Stimulated activated effector memory CD8-positive, alpha-beta T cell treated with anti-CD3 and anti-CD28 coated beads, Interleukin-12 subunit alpha, Interleukin-12 subunit beta, amount 100 ng/mL, for 72 hours (primary cell): ENCODE measurements around the gene ADORA3.
A peak's percentile ranks its signal among the peaks of the same experiment; 100 is the strongest.

Experiments
- ATAC-seq: fragments of 150-1000 bp; cut with Tn5 transposase; 2 replicates; pipeline ENCODE4 v1.10.0; 2021
- DNase-seq, 2 donors: peaks; one replicate each; pipeline ENCODE4 v3.0.0; 2021 to 2022; ENCODE audit warnings: low spot score in 2 of 2
- H3K27ac Mint-ChIP-seq: one replicate; pipeline ENCODE4 v1.8.0; 2022; ENCODE audit warnings: mild to moderate bottlenecking, mixed read lengths
- H3K36me3 Mint-ChIP-seq: one replicate; pipeline ENCODE4 v1.8.0; 2022; ENCODE audit warnings: mild to moderate bottlenecking, mixed read lengths
- H3K4me1 Mint-ChIP-seq: one replicate; pipeline ENCODE4 v1.8.0; 2022; ENCODE audit warnings: mixed read lengths
- H3K4me3 Mint-ChIP-seq: one replicate; pipeline ENCODE4 v1.8.0; 2022; ENCODE audit warnings: mild to moderate bottlenecking, mixed read lengths
- H3K9me3 Mint-ChIP-seq: one replicate; pipeline ENCODE4 v1.8.0; 2022; ENCODE audit warnings: mixed read lengths

Gene ADORA3

GRCh38 chr1:111513410-111514020 is 10.1 kb upstream of the ADORA3 start:
- Mint-ChIP-seq H3K9me3 (no peaks in the 10 kb centered on the region), H3K4me1 (peaks cover 52% of the 10 kb centered on the region), H3K27ac (no peak overlapping the region), H3K36me3 (no peaks in the 10 kb centered on the region), H3K4me3 (no peak overlapping the region)
- DNase-seq = no peak
- ATAC-seq = no peak

- no peaks in the 10 kb centered on the region for H3K36me3 Mint-ChIP-seq
- H3K27ac Mint-ChIP-seq = no peak overlapping the region
- DNase-seq (no peak), ATAC-seq (no peak)
- no peak overlapping the region for H3K4me3 Mint-ChIP-seq
- no peaks in the 10 kb centered on the region for H3K9me3 Mint-ChIP-seq
- H3K4me1 Mint-ChIP-seq = peaks cover 58% of the 10 kb centered on the region
Measured at GRCh38 chr1:111512931-111513330, 9.5 kb upstream of the ADORA3 start.

GRCh38 chr1:111512132-111512889 is 8.9 kb upstream of the ADORA3 start:
- peaks cover 53% of the 10 kb centered on the region for H3K4me1 Mint-ChIP-seq
- H3K27ac Mint-ChIP-seq = no peak overlapping the region
- no peak overlapping the region for H3K4me3 Mint-ChIP-seq
- ATAC-seq = no peak
- H3K36me3 Mint-ChIP-seq = no peaks in the 10 kb centered on the region
- no peak for DNase-seq
- H3K9me3 Mint-ChIP-seq = no peaks in the 10 kb centered on the region

GRCh38 chr1:111511370-111511769 is 7.9 kb upstream of the ADORA3 start:
- Mint-ChIP-seq H3K4me1 (peaks cover 48% of the 10 kb centered on the region), H3K36me3 (no peaks in the 10 kb centered on the region)

GRCh38 chr1:111509997-111510375 is 6.6 kb upstream of the ADORA3 start:
- Mint-ChIP-seq H3K36me3 (no peaks in the 10 kb centered on the region), H3K4me1 (peaks cover 49% of the 10 kb centered on the region), H3K27ac (no peak overlapping the region), H3K4me3 (no peak overlapping the region), H3K9me3 (no peaks in the 10 kb centered on the region)
- ATAC-seq = no peak
- DNase-seq = no peak

More at GRCh38 chr1:111511370-111511769, 7.9 kb upstream of the ADORA3 start:
- no peaks in the 10 kb centered on the region for H3K9me3 Mint-ChIP-seq
- no peak overlapping the region for H3K4me3 Mint-ChIP-seq
- no peak overlapping the region for H3K27ac Mint-ChIP-seq
- ATAC-seq (no peak), DNase-seq (no peak)

- ATAC-seq (peak; percentile 85), DNase-seq (peak; percentile 50 to 87)
- Mint-ChIP-seq H3K27ac (no peak overlapping the region), H3K4me3 (peak overlapping the region; percentile 68), H3K9me3 (no peaks in the 10 kb centered on the region), H3K4me1 (peaks cover 43% of the 10 kb centered on the region), H3K36me3 (no peaks in the 10 kb centered on the region)
Measured at GRCh38 chr1:111507411-111508201, 4.2 kb upstream of the ADORA3 start.

GRCh38 chr1:111506561-111506960 is 3.1 kb upstream of the ADORA3 start:
- ATAC-seq (no peak), DNase-seq (no peak)
- Mint-ChIP-seq H3K27ac (peak overlapping the region; percentile 48), H3K4me1 (peaks cover 43% of the 10 kb centered on the region), H3K36me3 (no peaks in the 10 kb centered on the region), H3K9me3 (no peaks in the 10 kb centered on the region), H3K4me3 (peak overlapping the region; percentile 3)

GRCh38 chr1:111505641-111506119 is 2.2 kb upstream of the ADORA3 start:
- Mint-ChIP-seq H3K36me3 (no peaks in the 10 kb centered on the region), H3K27ac (peak overlapping the region; percentile 48), H3K9me3 (no peaks in the 10 kb centered on the region), H3K4me3 (peak overlapping the region; percentile 3), H3K4me1 (peaks cover 43% of the 10 kb centered on the region)
- ATAC-seq (no peak), DNase-seq (peak in 1 of 2 donors; percentile 54)

GRCh38 chr1:111504097-111504496 is 664 bp upstream of the ADORA3 start:
- Mint-ChIP-seq H3K9me3 (no peaks in the 10 kb centered on the region), H3K27ac (peak overlapping the region; percentile 29), H3K4me1 (peaks cover 36% of the 10 kb centered on the region), H3K4me3 (no peak overlapping the region), H3K36me3 (no peaks in the 10 kb centered on the region)
- ATAC-seq (no peak), DNase-seq (no peak)

GRCh38 chr1:111501645-111502044 is 1.8 kb downstream of the ADORA3 start:
- DNase-seq (no peak), ATAC-seq (no peak)
- H3K27ac Mint-ChIP-seq = no peak overlapping the region
- no peaks in the 10 kb centered on the region for H3K36me3 Mint-ChIP-seq
- H3K4me3 Mint-ChIP-seq = no peak overlapping the region
- peaks cover 33% of the 10 kb centered on the region for H3K4me1 Mint-ChIP-seq
- H3K9me3 Mint-ChIP-seq = peaks cover 1% of the 10 kb centered on the region

- no peak for ATAC-seq
- H3K27ac Mint-ChIP-seq = no peak overlapping the region
- DNase-seq = no peak
Measured at GRCh38 chr1:111499026-111499785, 4.2 kb downstream of the ADORA3 start.

GRCh38 chr1:111497592-111497991 is 5.8 kb downstream of the ADORA3 start:
- ATAC-seq (peak; percentile 45), DNase-seq (no peak)
- Mint-ChIP-seq H3K36me3 (no peaks in the 10 kb centered on the region), H3K27ac (no peak overlapping the region), H3K4me3 (no peak overlapping the region), H3K4me1 (peaks cover 21% of the 10 kb centered on the region), H3K9me3 (peaks cover 6% of the 10 kb centered on the region)

More at GRCh38 chr1:111499026-111499785, 4.2 kb downstream of the ADORA3 start:
- Mint-ChIP-seq H3K9me3 (peaks cover 6% of the 10 kb centered on the region), H3K36me3 (no peaks in the 10 kb centered on the region), H3K4me3 (no peak overlapping the region), H3K4me1 (peaks cover 31% of the 10 kb centered on the region)

GRCh38 chr1:111496398-111496797 is 7.0 kb downstream of the ADORA3 start:
- peak; percentile 79 for ATAC-seq
- H3K36me3 Mint-ChIP-seq = no peaks in the 10 kb centered on the region
- DNase-seq = no peak
- H3K4me3 Mint-ChIP-seq = no peak overlapping the region
- peaks cover 6% of the 10 kb centered on the region for H3K9me3 Mint-ChIP-seq
- peaks cover 21% of the 10 kb centered on the region for H3K4me1 Mint-ChIP-seq
- H3K27ac Mint-ChIP-seq = no peak overlapping the region

- H3K36me3 Mint-ChIP-seq = no peaks in the 10 kb centered on the region
- no peak overlapping the region for H3K4me3 Mint-ChIP-seq
- H3K27ac Mint-ChIP-seq = no peak overlapping the region
- DNase-seq (no peak), ATAC-seq (no peak)
- H3K4me1 Mint-ChIP-seq = peaks cover 6% of the 10 kb centered on the region
- H3K9me3 Mint-ChIP-seq = peaks cover 2% of the 10 kb centered on the region
Measured at GRCh38 chr1:111491070-111491469, 12.4 kb downstream of the ADORA3 start.

GRCh38 chr1:111490220-111490619 is 13.2 kb downstream of the ADORA3 start:
- no peak overlapping the region for H3K27ac Mint-ChIP-seq
- no peaks in the 10 kb centered on the region for H3K4me1 Mint-ChIP-seq
- no peak for DNase-seq
- ATAC-seq = no peak
- no peak overlapping the region for H3K4me3 Mint-ChIP-seq
- no peaks in the 10 kb centered on the region for H3K36me3 Mint-ChIP-seq
- no peaks in the 10 kb centered on the region for H3K9me3 Mint-ChIP-seq
